ENCODE measurements around the gene SLC9A5. TPM values are rescaled to one million over a fixed set of nuclear protein-coding genes. Genes with fewer than 3 reads are reported as not detected.

The SLC9A5 gene
- total RNA-seq, 1 experiment from 2014 or later, result 5.2 TPM

DNA sequence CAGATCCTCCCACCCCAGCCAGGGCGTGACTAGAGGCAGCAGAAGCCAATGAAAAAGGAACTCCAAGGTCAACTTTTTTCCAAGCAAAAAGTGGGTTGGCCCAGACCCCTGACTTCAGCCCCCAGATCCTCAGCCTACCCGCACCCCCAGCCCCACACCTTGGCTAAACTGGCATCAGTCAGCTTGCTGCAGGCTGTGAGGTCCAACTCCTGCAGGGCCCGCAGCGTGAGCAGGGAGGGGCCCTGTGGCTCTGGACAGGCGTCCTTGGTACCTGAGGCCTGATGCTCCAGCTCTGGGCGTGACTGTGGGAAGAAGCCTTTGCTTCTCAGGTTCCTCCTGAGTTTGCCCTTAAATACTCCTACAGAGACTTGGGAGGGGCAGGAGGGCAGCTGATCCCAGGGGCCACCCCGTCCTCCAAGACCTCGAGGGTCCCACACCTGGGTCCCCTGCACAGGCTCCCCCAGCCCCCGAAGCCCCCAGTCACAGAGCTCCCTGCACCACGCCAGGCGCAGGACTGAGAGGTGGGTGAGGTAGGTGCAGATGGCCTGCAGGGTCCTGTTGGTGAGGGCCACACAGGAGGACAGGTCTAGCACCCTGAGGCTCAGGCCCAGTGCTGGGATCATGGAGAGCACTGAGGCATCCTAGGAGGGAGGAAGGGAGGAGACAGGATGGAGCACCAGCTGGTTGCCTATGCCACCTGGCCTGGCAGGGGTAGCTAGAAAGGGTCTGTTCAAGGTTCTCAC, 40.5 kb upstream of the SLC9A5 start:
- TF ChIP-seq, protein P1, sequence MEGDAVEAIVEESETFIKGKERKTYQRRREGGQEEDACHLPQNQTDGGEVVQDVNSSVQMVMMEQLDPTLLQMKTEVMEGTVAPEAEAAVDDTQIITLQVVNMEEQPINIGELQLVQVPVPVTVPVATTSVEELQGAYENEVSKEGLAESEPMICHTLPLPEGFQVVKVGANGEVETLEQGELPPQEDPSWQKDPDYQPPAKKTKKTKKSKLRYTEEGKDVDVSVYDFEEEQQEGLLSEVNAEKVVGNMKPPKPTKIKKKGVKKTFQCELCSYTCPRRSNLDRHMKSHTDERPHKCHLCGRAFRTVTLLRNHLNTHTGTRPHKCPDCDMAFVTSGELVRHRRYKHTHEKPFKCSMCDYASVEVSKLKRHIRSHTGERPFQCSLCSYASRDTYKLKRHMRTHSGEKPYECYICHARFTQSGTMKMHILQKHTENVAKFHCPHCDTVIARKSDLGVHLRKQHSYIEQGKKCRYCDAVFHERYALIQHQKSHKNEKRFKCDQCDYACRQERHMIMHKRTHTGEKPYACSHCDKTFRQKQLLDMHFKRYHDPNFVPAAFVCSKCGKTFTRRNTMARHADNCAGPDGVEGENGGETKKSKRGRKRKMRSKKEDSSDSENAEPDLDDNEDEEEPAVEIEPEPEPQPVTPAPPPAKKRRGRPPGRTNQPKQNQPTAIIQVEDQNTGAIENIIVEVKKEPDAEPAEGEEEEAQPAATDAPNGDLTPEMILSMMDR (conservative IDR thresholded peaks at IDR 0.05), result no peak
- TF ChIP-seq EZH2 (IDR thresholded peaks at IDR 0.05; ENCODE audit: low read depth), result no peak

DNA sequence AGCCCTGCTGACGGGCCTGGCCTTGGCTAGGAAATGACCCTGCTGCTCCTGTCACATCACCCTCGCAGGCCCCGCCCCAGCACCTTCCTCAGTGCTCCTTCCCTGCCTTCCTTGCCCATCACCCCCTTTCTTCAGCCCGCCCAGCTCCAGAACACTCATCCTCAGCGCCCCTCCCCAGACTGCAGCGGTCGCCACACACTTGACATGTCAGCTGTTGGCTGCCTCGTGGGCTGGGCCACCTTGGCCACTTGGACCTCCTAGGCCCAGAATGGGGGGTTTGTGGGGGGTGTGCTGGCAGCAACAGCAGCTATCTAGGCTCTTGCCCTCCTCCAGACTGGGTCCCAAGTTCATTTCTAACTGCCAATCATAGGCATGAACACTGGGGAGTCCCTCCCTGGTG, 39.2 kb upstream of the SLC9A5 start:
- Histone ChIP-seq H3K4me1 (replicated peaks; ENCODE audit: insufficient read depth) (peaks cover 66% of the 10 kb centered on the region), H3K9me3 (ENCODE audit: insufficient read depth, low read depth) (no peaks in the 10 kb centered on the region), H3K9me2 (ENCODE audit: insufficient read depth) (no peaks in the 10 kb centered on the region), H3K79me2 (ENCODE audit: low read depth) (no peaks in the 10 kb centered on the region), H3K36me3 (ENCODE audit: low read depth) (no peaks in the 10 kb centered on the region), H3K4me3 (no peak overlapping the region), H3K27me3 (ENCODE audit: insufficient read depth, low read depth) (no peaks in the 10 kb centered on the region), H4K20me1 (ENCODE audit: insufficient read depth) (no peaks in the 10 kb centered on the region), H3F3A (ENCODE audit: insufficient read depth, low read depth) (peaks cover 77% of the 10 kb centered on the region), H3K4me2 (no peak overlapping the region), H3K27ac (no peak overlapping the region), H2AFZ (no peak overlapping the region)
- ChIA-PET POLR2A (ENCODE audit: unreplicated experiment) (no interaction called here), CTCF (no interaction called here)
- intact Hi-C loops (cut with micrococcal nuclease; ENCODE audit: unreplicated experiment), result no loop called here
- no TSS peak for BruUV-seq (replicated peaks)
- TF ChIP-seq, protein P1 (conservative IDR thresholded peaks at IDR 0.05), result no peak
- TF ChIP-seq EZH2 (IDR thresholded peaks at IDR 0.05; ENCODE audit: low read depth), result no peak
- DNase-seq, result no peak

More for the DNA sequence above, 40.5 kb upstream of the SLC9A5 start:
- Histone ChIP-seq H4K20me1 (ENCODE audit: insufficient read depth) (no peaks in the 10 kb centered on the region), H3K4me1 (replicated peaks; ENCODE audit: insufficient read depth) (peaks cover 54% of the 10 kb centered on the region), H3K9me2 (ENCODE audit: insufficient read depth) (no peaks in the 10 kb centered on the region), H3K27me3 (ENCODE audit: insufficient read depth, low read depth) (no peaks in the 10 kb centered on the region), H3K27ac (peak overlapping the region; percentile 64), H3K79me2 (ENCODE audit: low read depth) (no peaks in the 10 kb centered on the region), H3K4me3 (no peak overlapping the region), H3K4me2 (peak overlapping the region; percentile 65), H3K36me3 (ENCODE audit: low read depth) (0 out of 2 replicates have a peak, but pooled peaks cover 3% of the 10 kb centered on the region), H3F3A (ENCODE audit: insufficient read depth, low read depth) (peaks cover 66% of the 10 kb centered on the region), H3K9me3 (ENCODE audit: insufficient read depth, low read depth) (no peaks in the 10 kb centered on the region), H2AFZ (no peak overlapping the region)
- no TSS peak for BruUV-seq (replicated peaks)
- intact Hi-C loops (cut with micrococcal nuclease; ENCODE audit: unreplicated experiment), result no loop called here
- POLR2A ChIA-PET (ENCODE audit: unreplicated experiment), result interaction anchor here (0.6 to 1.5 kb wide), 10 partner anchors 16 to 247 kb away, joined by 3 to 24 read pairs (median 4); partner anchors contain the start of genes CES3, EXOC3L1, FHOD1 and TMEM208
- CTCF ChIA-PET, result interaction anchor here (0.7 kb wide), 1 partner anchor 219 kb away, joined by 6 read pairs; no protein-coding TSS in a partner anchor
- DNase-seq, result no peak

DNA sequence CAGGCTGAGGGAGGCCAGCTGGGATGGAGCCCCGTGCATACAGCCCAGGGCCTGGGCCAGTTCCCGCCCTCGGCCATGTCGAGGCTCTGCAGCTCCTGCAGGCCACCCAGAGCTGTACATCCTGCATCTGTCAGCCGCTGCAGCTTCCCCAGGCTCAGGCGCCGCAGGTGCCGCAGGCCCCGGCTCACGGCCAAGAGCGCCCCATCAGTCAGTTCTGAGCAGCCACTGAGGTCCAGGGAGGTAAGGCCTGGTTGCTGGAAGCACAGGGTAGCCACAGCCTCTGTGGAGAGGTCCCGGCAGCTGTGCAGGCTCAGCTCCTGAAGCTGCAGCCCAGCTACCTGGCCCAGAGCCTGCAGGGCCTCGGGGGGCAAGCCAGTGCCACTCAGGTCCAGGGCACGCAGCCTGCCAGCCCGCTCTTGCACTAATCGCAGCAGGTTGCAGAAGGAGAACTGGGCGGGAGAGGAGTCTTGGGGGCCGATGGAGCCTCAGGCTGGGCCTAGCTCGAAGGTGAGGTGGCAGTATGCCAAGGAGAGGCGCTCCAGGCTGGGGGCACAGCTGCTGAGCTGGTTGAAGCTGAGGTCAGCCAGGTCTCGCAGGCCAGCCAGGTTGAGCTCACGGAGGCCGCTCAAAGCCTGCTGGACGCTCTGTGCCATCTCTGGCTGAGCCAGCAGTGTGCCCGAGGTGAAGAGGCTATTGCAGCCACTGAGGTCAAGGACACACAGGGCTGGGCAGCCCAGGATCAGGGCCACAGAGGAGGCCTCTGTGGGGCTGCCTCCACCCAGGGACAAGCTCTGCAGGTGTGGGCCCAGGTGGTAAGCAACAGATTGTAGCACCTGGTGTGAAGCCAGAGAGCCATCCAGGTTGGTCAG, 38.5 kb upstream of the SLC9A5 start:
- ChIA-PET CTCF (no interaction called here), POLR2A (ENCODE audit: unreplicated experiment) (interaction anchor here (0.6 kb wide), 1 partner anchor 16 kb away, joined by 3 read pairs; no protein-coding TSS in a partner anchor)
- Histone ChIP-seq H2AFZ (no peak overlapping the region), H3K4me1 (replicated peaks; ENCODE audit: insufficient read depth) (peaks cover 73% of the 10 kb centered on the region), H3K27ac (no peak overlapping the region), H3K36me3 (ENCODE audit: low read depth) (no peaks in the 10 kb centered on the region), H3K79me2 (ENCODE audit: low read depth) (no peaks in the 10 kb centered on the region), H3K9me2 (ENCODE audit: insufficient read depth) (no peaks in the 10 kb centered on the region), H3K4me3 (no peak overlapping the region), H3K27me3 (ENCODE audit: insufficient read depth, low read depth) (no peaks in the 10 kb centered on the region), H3F3A (ENCODE audit: insufficient read depth, low read depth) (peaks cover 72% of the 10 kb centered on the region), H3K4me2 (no peak overlapping the region), H4K20me1 (ENCODE audit: insufficient read depth) (no peaks in the 10 kb centered on the region), H3K9me3 (ENCODE audit: insufficient read depth, low read depth) (no peaks in the 10 kb centered on the region)
- BruUV-seq (replicated peaks), result no TSS peak
- no peak for DNase-seq
- intact Hi-C loops (cut with micrococcal nuclease; ENCODE audit: unreplicated experiment), result no loop called here
- TF ChIP-seq EZH2 (IDR thresholded peaks at IDR 0.05; ENCODE audit: low read depth), result no peak
- TF ChIP-seq, protein P1 (conservative IDR thresholded peaks at IDR 0.05), result no peak
